HAP-1 (cell line): ENCODE results near the gene DUSP22.
"Not testable (repeated sequence)": the region's sequence is repeated elsewhere in the genome, so short reads cannot be mapped to it uniquely, and the experiment has no call there.

ENCODE experiments used
- DNase-seq, 2 experiments: peaks; one replicate each; pipeline ENCODE4 v3.0.0-alpha.2; 2016 to 2020; ENCODE audit warnings: low spot score in 2 of 2
- H3K27me3 ChIP-seq: fragments of 250-450 bp; sonication (Bioruptor Pico); 2 replicates; pipeline ENCODE4 v1.5.1; 2020; ENCODE audit warnings: low read depth, mild to moderate bottlenecking, moderate library complexity
- H3K36me3 ChIP-seq: fragments of 250-450 bp; sonication (Bioruptor Pico); replicated peaks from 2 replicates; pipeline ENCODE4 v1.5.1; 2020; ENCODE audit warnings: mild to moderate bottlenecking
- H3K4me1 ChIP-seq: fragments of 250-450 bp; sonication (Bioruptor Pico); 2 replicates; pipeline ENCODE4 v1.5.1; 2020; ENCODE audit warnings: mild to moderate bottlenecking
- H3K4me3 ChIP-seq: fragments of 250-450 bp; sonication (Bioruptor Pico); 2 replicates; pipeline ENCODE4 v1.5.1; 2020; ENCODE audit warnings: mild to moderate bottlenecking, moderate library complexity
- H3K9me3 ChIP-seq: fragments of 250-450 bp; sonication (Bioruptor Pico); 2 replicates; pipeline ENCODE4 v1.5.1; 2020; ENCODE audit warnings: mild to moderate bottlenecking, moderate library complexity
- in situ Hi-C: fragments of 300-500 bp; cut with MboI; formaldehyde crosslinking; loops from 3 replicates; pipeline ENCODE4 v1.14.3; 2020; ENCODE audit warnings: low sequenced_read_pairs, inconsistent platforms, mixed read lengths

DUSP22 gene

DNA sequence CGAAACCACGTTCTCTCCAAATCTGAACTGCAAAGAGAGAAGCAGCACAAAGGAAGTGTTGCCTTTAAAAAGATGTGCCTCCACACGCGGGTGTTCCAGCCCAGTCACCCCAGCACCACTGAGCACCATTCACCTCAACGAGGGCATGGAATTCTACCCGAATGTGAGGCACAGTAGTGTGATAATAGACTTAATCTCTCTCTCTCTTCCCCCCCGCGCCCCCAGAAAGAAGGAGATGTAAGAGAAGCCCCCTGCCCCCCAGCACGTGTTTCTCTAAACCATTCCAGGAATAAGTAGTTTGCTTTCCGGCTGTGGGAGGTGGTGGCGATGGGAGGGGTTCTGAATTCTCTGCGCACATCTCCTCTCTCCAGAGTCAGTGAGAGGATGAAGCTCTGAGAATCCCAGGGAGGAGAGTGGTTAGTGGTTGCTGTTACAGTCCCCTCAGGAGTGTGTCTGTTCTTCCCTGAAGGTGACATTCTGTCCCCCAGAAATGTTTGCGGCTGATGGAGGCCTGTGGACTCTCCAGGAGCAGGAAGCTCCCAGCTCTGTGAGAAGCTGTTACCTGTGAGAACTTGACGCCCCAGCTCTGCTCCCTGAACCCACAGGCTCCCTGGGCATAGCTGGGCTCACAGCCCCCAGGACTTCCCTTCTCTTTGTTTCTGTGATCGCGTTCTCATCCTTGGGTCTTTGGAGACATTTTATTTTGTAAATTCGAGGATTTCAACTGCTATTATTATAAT, 75.8 kb downstream of the DUSP22 start:
- Histone ChIP-seq H3K9me3 (peaks cover 23% of the 10 kb centered on the region), H3K36me3 (no peaks in the 10 kb centered on the region), H3K4me3 (no peak overlapping the region), H3K27me3 (no peaks in the 10 kb centered on the region), H3K4me1 (no peaks in the 10 kb centered on the region)
- in situ Hi-C loops, result no loop called here
- no peak for DNase-seq

DNA sequence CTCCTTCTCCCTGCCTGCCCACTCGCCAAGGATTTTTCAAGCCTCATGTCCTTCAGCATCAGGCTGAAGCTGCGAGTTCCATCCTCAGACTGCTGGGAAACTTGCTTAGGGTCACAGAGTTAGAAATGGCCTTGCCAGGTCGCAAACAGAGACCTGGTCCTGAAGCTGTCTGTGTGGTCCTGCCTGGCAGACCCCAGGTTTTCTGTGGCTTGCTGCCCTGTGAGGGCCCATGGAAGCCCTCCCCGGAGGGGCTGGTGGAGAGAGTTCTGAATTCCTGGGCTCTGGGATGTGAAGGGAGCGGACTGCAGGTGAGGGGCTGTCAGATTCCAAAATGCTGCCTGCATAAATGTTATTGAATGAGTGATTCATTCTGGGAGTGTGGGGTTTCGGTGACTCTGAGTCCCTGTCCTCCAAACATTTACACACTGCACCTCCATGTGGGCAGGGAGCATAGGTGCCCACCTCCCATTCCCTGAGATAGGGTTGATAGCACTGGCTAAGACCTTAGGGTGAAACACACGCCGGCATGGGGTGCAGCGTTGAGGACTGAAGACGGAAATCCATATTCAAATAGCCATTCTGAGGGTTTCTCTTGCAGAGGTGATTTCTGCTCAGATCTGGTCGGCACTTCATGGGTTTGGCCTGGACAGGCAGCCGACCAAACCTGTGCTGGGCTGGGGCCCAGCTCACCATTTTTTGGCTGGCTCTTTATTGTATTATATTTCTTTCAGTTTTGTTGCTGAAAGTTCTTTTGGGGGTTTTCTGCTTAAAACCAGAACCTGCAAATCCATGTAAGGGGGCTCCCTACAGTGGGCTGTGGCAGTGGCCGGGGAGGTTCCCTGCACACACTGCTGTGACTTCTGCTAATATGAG, 77.5 kb downstream of the DUSP22 start:
- Histone ChIP-seq H3K27me3 (no peaks in the 10 kb centered on the region), H3K36me3 (no peaks in the 10 kb centered on the region), H3K4me3 (no peak overlapping the region), H3K4me1 (no peaks in the 10 kb centered on the region), H3K9me3 (peaks cover 16% of the 10 kb centered on the region)
- no peak for DNase-seq
- in situ Hi-C loops, result no loop called here

DNA sequence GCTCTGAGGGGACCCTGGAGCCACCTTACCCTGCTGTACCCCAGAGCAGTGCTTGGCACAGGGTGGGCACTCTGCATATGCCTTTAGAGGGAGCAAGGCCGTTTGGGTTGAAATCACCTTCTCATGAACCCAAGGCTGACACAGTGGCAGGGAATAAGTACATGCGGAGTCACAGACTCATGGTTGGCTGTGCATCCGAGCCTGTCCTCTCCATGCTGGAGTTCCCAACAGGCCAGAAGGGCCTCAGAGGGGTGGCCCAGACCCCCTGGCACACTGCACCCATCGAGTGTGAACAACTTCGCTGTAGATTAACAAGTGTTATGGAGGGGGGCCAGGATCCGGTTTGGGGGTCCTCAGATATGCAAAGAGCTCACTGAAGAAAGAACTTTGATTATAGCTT, 78.3 kb downstream of the DUSP22 start:
- in situ Hi-C loops, result no loop called here
- DNase-seq, result no peak
- no peaks in the 10 kb centered on the region for H3K27me3 ChIP-seq
- no peaks in the 10 kb centered on the region for H3K4me1 ChIP-seq
- H3K36me3 ChIP-seq, result no peaks in the 10 kb centered on the region
- H3K9me3 ChIP-seq, result peaks cover 17% of the 10 kb centered on the region
- no peak overlapping the region for H3K4me3 ChIP-seq

DNA sequence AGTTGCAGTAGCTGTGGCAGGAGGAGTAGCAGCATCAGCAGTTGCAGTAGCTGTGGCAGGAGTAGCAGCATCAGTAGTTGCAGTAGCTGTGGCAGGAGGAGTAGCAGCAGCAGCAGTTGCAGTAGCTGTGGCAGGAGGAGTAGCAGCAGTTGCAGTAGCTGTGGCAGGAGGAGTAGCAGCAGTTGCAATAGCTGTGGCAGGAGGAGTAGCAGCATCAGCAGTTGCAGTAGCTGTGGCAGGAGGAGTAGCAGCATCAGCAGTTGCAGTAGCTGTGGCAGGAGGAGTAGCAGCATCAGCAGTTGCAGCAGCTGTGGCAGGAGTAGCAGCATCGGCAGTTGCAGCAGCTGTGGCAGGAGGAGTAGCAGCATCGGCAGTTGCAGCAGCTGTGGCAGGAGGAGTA, 79.6 kb downstream of the DUSP22 start:
- H3K27me3 ChIP-seq, H3K4me3 ChIP-seq, DNase-seq, H3K4me1 ChIP-seq, in situ Hi-C loops, H3K36me3 ChIP-seq: not testable (repeated sequence)
- H3K9me3 ChIP-seq, result peaks cover 18% of the 10 kb centered on the region

DNA sequence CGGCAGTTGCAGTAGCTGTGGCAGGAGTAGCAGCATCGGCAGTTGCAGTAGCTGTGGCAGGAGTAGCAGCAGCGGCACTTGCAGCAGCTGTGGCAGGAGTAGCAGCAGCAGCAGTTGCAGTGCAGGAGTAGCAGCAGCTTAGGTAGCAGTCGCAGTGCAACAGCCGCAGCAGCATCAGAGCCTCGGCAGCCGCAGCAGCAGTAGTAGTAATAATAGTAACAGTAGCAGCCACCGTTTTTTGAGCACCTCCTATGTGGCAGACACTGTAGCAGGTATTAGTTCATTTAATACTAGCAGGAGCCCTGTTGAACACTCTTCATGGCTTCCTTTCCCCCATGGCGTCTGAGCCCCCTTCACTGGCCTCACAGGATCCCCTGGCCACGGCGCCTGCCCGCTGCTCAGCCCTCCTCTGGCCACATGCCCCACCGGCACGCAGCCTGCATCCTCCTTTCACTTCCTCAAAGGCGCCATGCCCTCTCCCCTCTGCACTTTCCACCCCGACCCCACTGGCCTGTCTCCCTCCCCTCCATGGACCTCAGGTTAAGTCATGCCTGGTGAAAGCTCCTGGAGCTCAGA, 80.1 kb downstream of the DUSP22 start:
- no peak overlapping the region for H3K4me3 ChIP-seq
- no peak for DNase-seq
- H3K4me1 ChIP-seq, result no peaks in the 10 kb centered on the region
- no peaks in the 10 kb centered on the region for H3K36me3 ChIP-seq
- in situ Hi-C loops, result no loop called here
- peaks cover 19% of the 10 kb centered on the region for H3K9me3 ChIP-seq
- no peaks in the 10 kb centered on the region for H3K27me3 ChIP-seq

DNA sequence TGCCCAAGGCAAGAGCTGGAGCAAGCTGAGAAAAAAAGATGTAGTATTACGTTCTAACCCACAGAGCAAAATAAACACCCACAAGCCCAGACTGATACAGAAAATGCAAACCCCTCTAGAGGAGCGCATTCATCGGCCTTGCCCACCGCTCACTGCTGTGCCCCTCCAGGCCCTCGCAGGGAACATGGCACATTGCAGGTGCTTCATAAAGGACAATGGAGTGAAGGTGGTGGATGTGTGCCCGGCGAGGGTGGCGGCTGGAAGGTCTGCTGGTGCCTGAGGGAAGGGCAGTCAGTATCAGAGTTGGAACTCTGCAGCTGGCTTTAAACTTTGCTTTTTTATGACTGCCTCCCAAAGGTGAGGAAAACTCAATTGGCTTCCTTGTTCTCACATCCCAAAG, 80.7 kb downstream of the DUSP22 start:
- Histone ChIP-seq H3K9me3 (peaks cover 22% of the 10 kb centered on the region), H3K4me1 (no peaks in the 10 kb centered on the region), H3K36me3 (no peaks in the 10 kb centered on the region), H3K27me3 (no peaks in the 10 kb centered on the region), H3K4me3 (no peak overlapping the region)
- in situ Hi-C loops, result no loop called here
- no peak for DNase-seq

DNA sequence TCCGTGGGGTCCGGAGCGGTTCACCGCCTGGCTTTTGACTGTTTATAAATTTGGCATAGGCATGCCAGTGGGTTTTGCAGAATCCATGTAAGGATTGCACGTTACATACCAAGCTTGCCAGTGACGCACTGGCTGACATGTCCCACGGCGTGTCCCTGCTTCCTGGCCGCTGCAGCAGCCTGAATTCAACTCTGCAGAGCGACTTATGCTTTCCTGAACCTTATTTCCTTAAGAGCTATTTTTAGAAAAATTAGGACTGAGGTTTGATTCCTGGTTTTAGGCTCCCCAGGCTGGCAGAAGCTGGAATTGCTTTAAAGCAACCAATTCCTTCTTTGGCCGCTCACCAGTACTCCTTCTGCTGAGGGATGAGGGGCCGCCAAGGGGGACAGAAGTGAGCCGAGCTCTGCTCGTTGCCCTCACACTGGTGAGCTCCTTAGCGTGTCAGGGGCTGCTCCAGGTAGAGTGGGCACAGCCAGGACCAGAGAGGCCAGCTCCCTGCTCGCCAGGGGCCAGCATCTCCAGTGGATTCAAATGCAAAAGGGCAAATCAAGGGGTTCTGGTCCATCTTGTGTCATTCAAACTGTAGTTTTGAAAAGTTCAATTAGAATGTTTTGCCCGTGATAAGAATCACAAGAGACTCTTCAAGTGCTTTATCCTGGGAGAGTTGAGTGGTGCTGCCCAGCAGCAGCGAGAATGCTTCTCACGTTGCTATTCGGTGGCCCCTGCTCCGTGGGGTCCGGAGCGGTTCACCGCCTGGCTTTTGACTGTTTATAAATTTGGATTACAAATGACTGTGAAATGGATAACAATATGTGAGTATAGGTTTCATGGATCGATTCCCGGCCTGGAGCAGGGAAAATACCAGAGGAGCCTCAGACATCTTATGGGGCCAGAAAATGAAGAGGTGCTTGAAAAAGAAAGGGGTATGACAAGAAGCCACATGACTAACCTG, 81.8 kb downstream of the DUSP22 start:
- in situ Hi-C loops, result no loop called here
- Histone ChIP-seq H3K36me3 (no peaks in the 10 kb centered on the region), H3K4me3 (no peak overlapping the region), H3K9me3 (peaks cover 25% of the 10 kb centered on the region), H3K4me1 (no peaks in the 10 kb centered on the region), H3K27me3 (no peaks in the 10 kb centered on the region)
- DNase-seq, result no peak

DNA sequence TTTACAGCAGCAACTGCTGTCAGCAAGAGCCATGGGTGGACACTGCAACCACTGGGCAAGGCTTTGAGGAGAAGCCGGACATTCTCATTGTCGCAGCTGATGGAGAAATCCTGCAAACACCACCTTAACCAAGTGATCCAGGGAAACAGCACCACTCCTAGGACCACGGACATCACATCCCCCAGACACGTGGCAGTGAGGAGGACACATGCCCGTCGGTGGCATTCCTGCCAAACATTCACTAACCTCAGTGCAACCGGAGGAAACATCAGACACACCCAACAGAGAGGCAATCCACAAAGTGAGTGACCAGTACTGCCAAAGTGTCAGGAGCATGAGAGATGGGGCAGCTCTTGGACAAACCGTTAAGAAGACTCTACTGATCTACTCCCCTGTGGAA, 82.7 kb downstream of the DUSP22 start:
- no peaks in the 10 kb centered on the region for H3K36me3 ChIP-seq
- no peaks in the 10 kb centered on the region for H3K4me1 ChIP-seq
- no peak for DNase-seq
- in situ Hi-C loops, result no loop called here
- H3K27me3 ChIP-seq, result no peaks in the 10 kb centered on the region; the same call in 1 of the 2 replicates
- H3K4me3 ChIP-seq, result no peak overlapping the region
- peaks cover 34% of the 10 kb centered on the region for H3K9me3 ChIP-seq

DNA sequence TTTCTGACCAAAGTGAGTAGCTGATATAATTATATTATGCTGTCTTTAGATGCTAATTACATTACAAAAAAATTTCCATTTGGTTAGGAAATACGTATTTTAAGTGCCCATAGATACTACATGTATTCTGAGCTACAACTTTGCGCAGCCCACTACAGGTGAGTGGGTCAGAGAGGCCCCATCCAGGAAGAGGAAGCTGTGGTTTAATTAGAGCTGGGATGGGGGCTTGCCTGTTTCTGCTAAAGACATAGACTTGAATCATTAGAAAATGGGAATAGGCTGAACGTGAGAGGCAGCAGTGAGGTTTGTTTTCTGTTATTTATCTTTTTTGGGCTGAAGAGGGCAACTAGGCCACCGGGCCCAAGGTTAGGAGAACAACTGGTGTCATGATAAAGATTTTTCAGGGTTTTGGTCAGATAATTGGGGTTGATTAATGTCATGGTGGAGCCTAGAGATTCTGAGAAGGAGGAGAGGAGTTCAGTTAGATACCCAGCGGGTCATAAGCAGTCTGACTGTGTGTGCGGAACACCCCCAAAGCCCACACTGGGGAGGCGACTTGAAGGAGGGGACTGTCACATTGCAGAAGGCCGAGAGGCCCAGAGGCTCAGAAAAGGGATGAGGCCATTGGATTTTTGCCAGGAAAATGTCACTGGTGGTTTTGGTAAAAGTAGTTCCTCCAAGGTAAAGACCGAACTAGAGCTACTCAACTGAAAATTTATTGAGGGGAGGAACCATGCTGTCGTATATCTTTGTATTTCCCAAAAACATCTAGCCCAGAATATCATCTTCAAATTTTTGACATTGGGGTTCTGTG, 84.7 kb downstream of the DUSP22 start:
- Histone ChIP-seq H3K27me3 (no peaks in the 10 kb centered on the region; the same call in 1 of the 2 replicates), H3K36me3 (no peaks in the 10 kb centered on the region), H3K9me3 (peaks cover 45% of the 10 kb centered on the region), H3K4me1 (no peaks in the 10 kb centered on the region), H3K4me3 (no peak overlapping the region)
- DNase-seq, result no peak
- in situ Hi-C loops, result no loop called here

DNA sequence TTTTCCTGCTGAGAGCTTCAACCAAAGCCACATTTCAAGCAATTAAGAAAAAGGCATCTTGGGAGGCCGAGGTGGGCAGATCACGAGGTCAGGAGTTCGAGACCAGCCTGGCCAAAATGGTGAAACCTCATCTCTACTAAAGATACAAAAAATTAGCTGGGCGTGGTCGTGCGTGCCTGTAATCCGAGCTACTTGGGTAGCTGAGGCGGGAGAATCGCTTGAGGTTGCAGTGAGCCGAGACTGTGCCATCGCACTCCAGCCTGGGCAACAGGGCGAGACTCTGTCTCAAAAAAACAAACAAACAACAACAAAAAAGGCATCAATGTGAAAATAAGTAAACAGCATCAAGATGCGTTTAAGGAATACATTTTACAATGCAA, 85.3 kb downstream of the DUSP22 start:
- peaks cover 45% of the 10 kb centered on the region for H3K9me3 ChIP-seq
- H3K4me1 ChIP-seq, H3K36me3 ChIP-seq, H3K27me3 ChIP-seq, DNase-seq, in situ Hi-C loops, H3K4me3 ChIP-seq: not testable (repeated sequence)

DNA sequence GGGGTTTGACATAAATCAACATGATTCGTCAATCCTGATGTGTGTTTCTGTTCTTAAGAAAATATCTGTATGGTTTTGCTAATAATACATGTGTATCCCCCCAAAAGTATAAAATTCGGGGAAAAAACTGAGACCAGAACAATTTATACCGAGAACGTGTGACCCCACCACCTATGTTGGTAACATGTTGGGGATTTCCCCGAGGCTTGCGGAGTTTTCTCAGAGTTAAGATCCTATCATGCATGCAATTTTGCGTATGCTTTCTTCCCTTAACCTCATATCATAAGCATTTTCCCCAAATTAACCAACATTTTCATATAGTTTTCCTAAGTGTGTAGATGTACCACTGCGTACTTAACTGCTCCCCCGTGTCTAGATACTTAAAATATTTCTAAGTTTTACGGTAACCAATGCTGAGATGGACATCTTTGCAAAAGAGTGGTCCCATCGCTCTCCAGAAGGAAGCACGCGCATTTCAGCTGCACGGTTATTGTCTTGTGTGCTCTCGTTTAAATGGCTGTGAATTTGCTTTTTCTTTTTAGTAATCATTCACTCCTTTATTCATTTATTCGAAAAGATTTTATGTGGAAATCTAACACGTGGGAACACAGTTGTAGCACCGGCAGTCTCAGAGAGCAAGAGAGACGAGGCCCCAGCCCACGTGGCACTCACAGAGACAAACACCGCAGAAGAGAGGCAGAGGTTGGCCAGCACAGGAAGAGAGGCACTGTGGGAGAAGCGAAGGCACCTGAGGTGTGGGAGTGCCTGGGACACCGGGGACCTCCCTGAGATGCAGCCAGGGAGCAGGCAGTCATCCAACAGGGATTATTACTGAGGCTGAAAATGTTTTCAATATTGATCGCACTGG, 86.0 kb downstream of the DUSP22 start:
- in situ Hi-C loops, result no loop called here
- DNase-seq, result no peak
- no peaks in the 10 kb centered on the region for H3K36me3 ChIP-seq
- H3K27me3 ChIP-seq, result no peaks in the 10 kb centered on the region; the same call in 1 of the 2 replicates
- no peaks in the 10 kb centered on the region for H3K4me1 ChIP-seq
- peaks cover 43% of the 10 kb centered on the region for H3K9me3 ChIP-seq
- H3K4me3 ChIP-seq, result no peak overlapping the region

DNA sequence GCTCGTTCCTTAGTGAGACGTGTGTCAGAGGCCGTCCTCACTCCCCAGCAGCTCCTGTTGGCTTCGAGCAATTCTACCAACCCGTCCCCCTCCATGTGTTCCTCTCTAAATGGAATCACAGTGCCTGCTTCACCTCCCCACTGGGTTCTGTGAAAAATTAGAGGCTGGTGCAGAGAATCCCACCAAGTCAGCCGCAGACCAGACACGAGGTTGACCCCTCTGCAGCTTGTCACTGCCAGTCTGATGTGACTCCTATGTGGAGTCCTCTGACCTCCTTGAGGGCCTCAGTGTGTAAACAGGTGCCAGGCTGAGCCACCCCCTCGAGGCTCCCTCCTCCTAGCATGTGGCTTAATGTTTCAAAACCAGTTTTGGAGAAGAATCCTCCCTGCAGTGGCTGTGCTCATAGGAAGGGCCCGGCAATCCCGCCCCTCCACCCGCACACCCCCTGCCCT, 86.7 kb downstream of the DUSP22 start:
- Histone ChIP-seq H3K4me1 (no peaks in the 10 kb centered on the region), H3K36me3 (no peaks in the 10 kb centered on the region), H3K27me3 (no peaks in the 10 kb centered on the region; the same call in 1 of the 2 replicates), H3K4me3 (no peak overlapping the region), H3K9me3 (peaks cover 43% of the 10 kb centered on the region)
- no peak for DNase-seq
- in situ Hi-C loops, result no loop called here
